ENCODE measurements around the gene ITPRID1.

DNA sequence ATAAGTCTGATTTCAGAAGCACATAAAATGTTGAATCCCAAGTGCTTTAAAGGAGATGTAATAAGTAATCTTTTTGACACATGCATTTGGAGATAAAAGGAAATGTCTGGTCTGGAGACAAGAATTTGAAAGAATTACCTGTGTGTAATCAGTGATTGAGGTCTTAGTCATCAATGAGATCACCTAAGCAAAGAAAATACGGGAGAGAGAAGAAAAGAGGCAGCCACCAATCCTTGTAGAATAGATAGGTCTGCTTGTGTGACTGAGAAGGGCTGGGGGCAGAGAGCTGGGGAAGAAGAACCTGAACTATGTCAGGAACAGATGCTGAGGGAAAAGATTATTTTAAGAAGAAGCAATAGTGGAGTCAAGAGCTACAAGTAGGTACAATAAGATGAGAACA is 49.3 kb upstream of the ITPRID1 start:
- no peak for TF ChIP-seq CTCF (conservative IDR thresholded peaks at IDR 0.05; ENCODE audit: low read length)
- TF ChIP-seq EZH2phosphoT487 (IDR thresholded peaks at IDR 0.05; ENCODE audit: borderline replicate concordance): no peak
